ENCODE results near the gene MED10.

GRCh38 chr5:6377582-6377904, 804 bp downstream of the MED10 start:
- TF ChIP-seq CTCF (conservative IDR thresholded peaks at IDR 0.05; ENCODE audit: low read depth, low read length) (no peak), EZH2 (IDR thresholded peaks at IDR 0.05; ENCODE audit: low read length, unreplicated experiment) (no peak), EZH2phosphoT487 (IDR thresholded peaks at IDR 0.05; ENCODE audit: borderline replicate concordance, low read length) (no peak)
